Osteocyte (in vitro differentiated cells): ENCODE measurements around the gene PPIC. TPM values are rescaled to one million over a fixed set of nuclear protein-coding genes. Genes with fewer than 3 reads are reported as not detected.
A peak's percentile ranks its signal among the peaks of the same experiment; 100 is the strongest.

Experiments used
- DNase-seq: peaks from one replicate; pipeline ENCODE4 v3.0.0; 2021; ENCODE audit warnings: mixed read lengths; ENCODE audit not compliant: unreplicated experiment; ENCODE audit errors: extremely low spot score
- H3K27ac Mint-ChIP-seq: one replicate; pipeline ENCODE4 v1.8.0; 2021; ENCODE audit warnings: mild to moderate bottlenecking, mixed read lengths; ENCODE audit not compliant: unreplicated experiment
- H3K27me3 Mint-ChIP-seq: one replicate; pipeline ENCODE4 v1.8.0; 2021; ENCODE audit warnings: mixed read lengths; ENCODE audit not compliant: unreplicated experiment
- H3K36me3 Mint-ChIP-seq: one replicate; pipeline ENCODE4 v1.8.0; 2021; ENCODE audit warnings: mixed read lengths; ENCODE audit not compliant: unreplicated experiment
- H3K4me1 Mint-ChIP-seq: one replicate; pipeline ENCODE4 v1.8.0; 2021; ENCODE audit warnings: mixed read lengths; ENCODE audit not compliant: unreplicated experiment
- H3K4me3 Mint-ChIP-seq: one replicate; pipeline ENCODE4 v1.8.0; 2021; ENCODE audit warnings: mild to moderate bottlenecking, moderate library complexity, mixed read lengths; ENCODE audit not compliant: unreplicated experiment
- H3K9me3 Mint-ChIP-seq: one replicate; pipeline ENCODE4 v1.8.0; 2021; ENCODE audit warnings: mixed read lengths; ENCODE audit not compliant: unreplicated experiment
- CTCF ChIP-seq: fragments of 200-600 bp; sonication (generic); IDR thresholded peaks from 2 replicates; pipeline ENCODE4 v1.5.0; 2021; ENCODE audit warnings: antibody characterized with exemption, mild to moderate bottlenecking, moderate library complexity
- long read RNA-seq: library from polyadenylated mRNA; unstranded; transcript quantifications from one replicate; pipeline ENCODE4 v2.0.0, GENCODE V29; 2021
- total RNA-seq: library from RNA; stranded (reverse); gene quantifications from 2 replicates; pipeline ENCODE4 v1.2.1, GENCODE V29; 2021

Gene PPIC
- total RNA-seq: 44.6 and 51.8 TPM in 2 replicates
- long read RNA-seq, transcript PPIC-201 (5 exons, 1,380 nt): major isoform, 393 of 407 reads
- long read RNA-seq, partial matches to known transcripts: 0 of 407 reads
- long read RNA-seq, other reads (novel, unspliced or antisense): 14 of 407 reads

- H3K27ac Mint-ChIP-seq: peak within 1 kb of the TSS; percentile 53
- peaks cover 4% of the 10 kb centered on the region for H3K27me3 Mint-ChIP-seq
- peaks cover 13% of the 10 kb centered on the region for H3K4me1 Mint-ChIP-seq
- H3K9me3 Mint-ChIP-seq: no peaks in the 10 kb centered on the region
- peak; percentile 93 for DNase-seq
- no peak for TF ChIP-seq CTCF
- H3K4me3 Mint-ChIP-seq: peak within 1 kb of the TSS; percentile 80
- no peaks in the 10 kb centered on the region for H3K36me3 Mint-ChIP-seq
Observed at GRCh38 chr5:123036391-123037103, at the start of gene PPIC. TSS of gene PPIC (minus strand) at chr5:123036725. CDS start at chr5:123036625, 100 bp downstream.

- Mint-ChIP-seq H3K9me3 (no peaks in the 10 kb centered on the region), H3K27me3 (peaks cover 84% of the 10 kb centered on the region), H3K27ac (no peak overlapping the region), H3K36me3 (no peaks in the 10 kb centered on the region), H3K4me1 (peaks cover 28% of the 10 kb centered on the region), H3K4me3 (no peak overlapping the region)
- no peak for TF ChIP-seq CTCF
- no peak for DNase-seq
Observed at GRCh38 chr5:123085638-123086286, 49.2 kb upstream of the PPIC start.

- no peak for DNase-seq
- Mint-ChIP-seq H3K4me1 (peaks cover 26% of the 10 kb centered on the region), H3K27me3 (peaks cover 90% of the 10 kb centered on the region), H3K4me3 (no peak overlapping the region), H3K9me3 (no peaks in the 10 kb centered on the region), H3K27ac (no peak overlapping the region), H3K36me3 (no peaks in the 10 kb centered on the region)
- no peak for TF ChIP-seq CTCF
Observed at GRCh38 chr5:123084730-123085605, 48.4 kb upstream of the PPIC start.

GRCh38 chr5:123083298-123083697 is 46.8 kb upstream of the PPIC start:
- Mint-ChIP-seq H3K4me1 (peaks cover 17% of the 10 kb centered on the region), H3K36me3 (no peaks in the 10 kb centered on the region), H3K27me3 (peaks cover 92% of the 10 kb centered on the region), H3K9me3 (no peaks in the 10 kb centered on the region), H3K4me3 (no peak overlapping the region), H3K27ac (no peak overlapping the region)
- no peak for TF ChIP-seq CTCF
- no peak for DNase-seq
